HEK293 (cell line): ENCODE data around the gene GNG7.

Experiments
- ZNF23 ChIP-seq: fragments of 450-650 bp; formaldehyde crosslinking; IDR thresholded peaks from 2 replicates; pipeline ENCODE4 v1.5.1; 2016; ENCODE audit warnings: missing biosample characterization, missing genetic modification characterization, borderline replicate concordance
- TF ChIP-seq, protein P1 (sequence below): fragments of 450-650 bp; formaldehyde crosslinking; IDR thresholded peaks from 2 replicates; pipeline ENCODE4 v1.5.1; 2016; ENCODE audit warnings: missing biosample characterization, missing genetic modification characterization

GRCh38 chr19:2492870-2493269 is 209.6 kb downstream of the GNG7 start:
- TF ChIP-seq, protein P1, sequence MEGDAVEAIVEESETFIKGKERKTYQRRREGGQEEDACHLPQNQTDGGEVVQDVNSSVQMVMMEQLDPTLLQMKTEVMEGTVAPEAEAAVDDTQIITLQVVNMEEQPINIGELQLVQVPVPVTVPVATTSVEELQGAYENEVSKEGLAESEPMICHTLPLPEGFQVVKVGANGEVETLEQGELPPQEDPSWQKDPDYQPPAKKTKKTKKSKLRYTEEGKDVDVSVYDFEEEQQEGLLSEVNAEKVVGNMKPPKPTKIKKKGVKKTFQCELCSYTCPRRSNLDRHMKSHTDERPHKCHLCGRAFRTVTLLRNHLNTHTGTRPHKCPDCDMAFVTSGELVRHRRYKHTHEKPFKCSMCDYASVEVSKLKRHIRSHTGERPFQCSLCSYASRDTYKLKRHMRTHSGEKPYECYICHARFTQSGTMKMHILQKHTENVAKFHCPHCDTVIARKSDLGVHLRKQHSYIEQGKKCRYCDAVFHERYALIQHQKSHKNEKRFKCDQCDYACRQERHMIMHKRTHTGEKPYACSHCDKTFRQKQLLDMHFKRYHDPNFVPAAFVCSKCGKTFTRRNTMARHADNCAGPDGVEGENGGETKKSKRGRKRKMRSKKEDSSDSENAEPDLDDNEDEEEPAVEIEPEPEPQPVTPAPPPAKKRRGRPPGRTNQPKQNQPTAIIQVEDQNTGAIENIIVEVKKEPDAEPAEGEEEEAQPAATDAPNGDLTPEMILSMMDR: no peak
- TF ChIP-seq ZNF23 (tag by site-specific recombination): no peak
